RPMI8226 (cell line): ENCODE results near the gene CLDN11.

ENCODE experiments used
- DNase-seq: peaks from one replicate; pipeline ENCODE4 v3.0.0-alpha.2; 2015

CLDN11 gene

DNA sequence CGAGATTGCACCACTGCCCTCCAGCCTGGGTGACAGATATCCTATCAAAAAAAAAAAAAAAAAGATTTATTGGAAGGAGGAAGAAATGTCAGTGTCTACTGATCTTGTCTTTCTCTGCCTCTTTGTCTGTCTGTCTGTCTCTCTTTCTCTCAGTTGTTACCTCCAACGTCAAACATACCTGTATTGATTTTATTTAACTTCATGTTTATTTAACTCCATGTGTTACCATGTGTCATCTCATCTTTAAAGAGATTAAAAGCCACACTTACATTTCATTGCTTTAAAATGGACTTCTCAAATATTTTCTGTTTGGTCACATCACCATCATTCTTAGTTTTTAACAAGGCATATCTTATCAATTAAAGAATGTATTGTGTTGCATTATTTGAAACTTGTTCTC, 9.4 kb downstream of the CLDN11 start:
- no peak for DNase-seq

DNA sequence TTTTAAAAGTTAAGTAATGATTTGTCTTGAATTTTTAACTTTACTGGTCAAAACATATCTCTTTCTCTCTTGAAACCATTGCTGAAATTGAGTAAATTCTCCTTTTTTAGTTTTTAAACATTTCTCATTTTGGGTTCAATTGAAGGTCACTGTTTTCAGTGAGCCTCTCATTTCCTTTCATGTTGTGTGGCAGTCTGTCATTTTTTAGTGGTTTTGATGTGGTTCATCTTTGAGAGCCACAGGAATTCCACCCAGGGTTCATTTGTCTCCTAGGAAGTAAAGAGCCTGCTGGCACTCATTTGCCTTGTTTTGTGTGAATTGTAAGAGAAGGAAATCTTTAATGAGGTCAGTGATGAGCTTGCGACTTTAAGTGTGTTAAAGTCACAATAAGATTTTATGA, 10.4 kb downstream of the CLDN11 start:
- peak; percentile 60 for DNase-seq

DNA sequence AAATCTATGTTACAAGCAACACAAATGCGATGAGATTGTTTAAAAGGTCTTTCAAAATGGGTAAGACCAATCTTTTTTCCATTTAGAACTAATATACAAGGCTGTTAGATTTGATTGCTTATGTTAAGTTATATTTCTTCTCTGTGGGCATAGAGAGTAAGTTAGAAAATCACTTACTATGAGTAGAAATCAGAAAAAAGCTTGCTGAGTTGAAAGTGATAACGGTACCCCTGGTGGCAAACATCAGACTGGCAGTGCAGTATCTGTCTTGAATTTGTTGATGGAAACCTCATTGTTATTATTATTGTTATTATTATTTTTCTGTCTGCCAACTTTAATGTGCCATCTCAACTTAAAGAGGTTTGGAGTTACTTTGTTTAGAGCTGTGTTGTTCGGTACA, 12.4 kb downstream of the CLDN11 start:
- no peak for DNase-seq

DNA sequence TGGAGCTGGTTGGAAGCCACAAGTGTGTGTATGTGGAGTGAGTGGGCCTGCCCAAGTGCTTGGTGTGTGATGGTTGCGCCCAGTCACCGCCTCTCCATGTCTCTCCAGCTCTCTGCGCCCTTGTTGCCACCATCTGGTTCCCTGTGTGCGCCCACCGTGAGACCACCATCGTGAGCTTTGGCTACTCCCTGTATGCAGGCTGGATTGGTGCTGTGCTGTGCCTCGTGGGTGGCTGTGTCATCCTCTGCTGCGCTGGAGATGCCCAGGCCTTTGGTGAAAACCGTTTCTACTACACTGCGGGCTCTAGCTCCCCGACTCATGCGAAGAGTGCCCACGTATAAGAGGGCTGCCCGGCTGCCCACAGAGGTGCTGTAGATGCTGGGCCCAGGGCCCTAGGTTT, 13.7 kb downstream of the CLDN11 start:
- no peak for DNase-seq

DNA sequence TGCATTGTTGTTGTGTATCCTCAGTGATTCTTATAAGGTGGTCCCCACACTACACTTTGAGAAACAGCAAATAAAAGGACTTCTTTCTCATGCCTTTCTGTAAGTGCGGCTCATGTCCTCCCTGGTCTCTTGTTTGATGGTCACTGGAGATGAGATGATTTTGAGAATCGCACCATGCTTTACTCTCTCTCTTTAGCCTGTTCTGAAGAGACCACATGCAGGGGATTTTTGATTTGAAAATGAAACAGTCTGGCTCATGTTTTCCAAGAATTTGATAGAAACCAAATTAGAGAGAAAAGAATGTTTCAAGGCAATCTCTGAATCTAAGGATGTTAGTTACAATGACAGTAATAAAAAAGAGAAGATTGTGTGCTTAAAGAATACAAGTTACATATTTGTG, 18.0 kb downstream of the CLDN11 start:
- no peak for DNase-seq

DNA sequence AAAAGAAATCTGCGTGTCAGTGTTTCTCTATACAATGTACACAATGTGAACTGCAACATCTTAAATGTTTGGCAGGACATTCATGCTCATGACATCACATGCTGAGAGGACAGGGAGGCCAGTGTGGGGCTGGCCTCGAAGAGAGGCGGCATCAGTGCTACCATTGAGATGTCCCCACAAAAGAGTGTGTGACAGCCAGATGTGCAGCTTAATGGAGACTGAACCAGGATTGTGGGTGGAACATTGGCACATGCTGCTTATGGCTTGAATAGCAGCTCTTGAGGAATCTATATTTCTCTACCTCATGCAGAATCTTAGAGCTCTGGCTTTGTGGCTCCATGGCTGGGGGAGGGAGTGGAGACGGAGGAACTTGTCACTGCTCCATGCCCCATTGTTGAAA, 18.5 kb downstream of the CLDN11 start:
- DNase-seq: no peak

DNA sequence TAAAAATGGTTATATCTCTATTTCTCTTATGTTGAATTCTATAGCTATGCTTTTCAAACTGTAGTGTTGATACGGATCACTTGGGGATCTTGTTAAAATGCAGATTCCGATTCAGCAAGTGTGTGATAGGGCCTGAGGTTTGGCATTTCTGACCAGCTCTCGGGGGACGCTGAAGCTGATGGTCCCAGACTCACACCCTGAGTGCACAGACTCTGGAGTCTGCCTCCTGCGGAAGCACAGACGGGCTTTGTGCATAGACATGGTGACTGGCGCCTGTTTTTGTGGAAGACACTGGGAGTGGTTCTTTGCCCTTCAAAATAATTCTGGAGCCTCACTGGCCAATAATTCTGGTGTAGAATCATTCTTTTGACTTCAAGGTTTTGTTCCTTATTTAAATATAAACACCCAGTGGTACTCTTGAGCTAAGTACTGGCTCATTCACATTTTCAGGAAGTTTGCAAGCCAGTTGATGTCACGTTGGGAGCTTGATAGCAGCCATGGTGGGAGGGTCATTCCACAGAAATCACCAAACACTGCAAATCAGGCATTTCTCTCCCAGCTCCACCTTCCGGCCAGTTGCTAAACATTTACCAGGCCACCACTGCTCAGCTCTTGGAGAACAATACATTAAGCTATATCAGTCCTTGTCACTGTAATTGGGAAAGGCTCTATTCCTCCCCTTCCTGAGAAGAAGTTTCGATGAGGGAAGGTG, 19.2 kb downstream of the CLDN11 start:
- no peak for DNase-seq

DNA sequence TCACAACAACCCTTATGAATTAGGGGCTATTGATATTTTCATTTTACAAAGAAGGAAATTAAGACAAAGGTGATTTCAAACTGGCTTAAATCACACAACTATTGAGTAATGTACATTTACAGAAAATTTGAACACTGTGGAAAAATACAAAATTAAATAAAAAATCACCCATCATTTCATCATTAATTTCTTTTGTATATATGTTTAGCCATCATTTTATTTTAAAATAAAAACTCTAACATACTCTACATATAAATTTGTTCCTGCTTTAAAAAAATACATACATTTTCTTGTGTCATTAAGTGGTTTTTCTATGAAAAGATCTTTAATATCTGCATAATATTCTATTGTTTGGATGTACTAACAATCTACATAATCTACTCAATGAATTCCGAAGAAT, 20.2 kb downstream of the CLDN11 start:
- DNase-seq: no peak

DNA sequence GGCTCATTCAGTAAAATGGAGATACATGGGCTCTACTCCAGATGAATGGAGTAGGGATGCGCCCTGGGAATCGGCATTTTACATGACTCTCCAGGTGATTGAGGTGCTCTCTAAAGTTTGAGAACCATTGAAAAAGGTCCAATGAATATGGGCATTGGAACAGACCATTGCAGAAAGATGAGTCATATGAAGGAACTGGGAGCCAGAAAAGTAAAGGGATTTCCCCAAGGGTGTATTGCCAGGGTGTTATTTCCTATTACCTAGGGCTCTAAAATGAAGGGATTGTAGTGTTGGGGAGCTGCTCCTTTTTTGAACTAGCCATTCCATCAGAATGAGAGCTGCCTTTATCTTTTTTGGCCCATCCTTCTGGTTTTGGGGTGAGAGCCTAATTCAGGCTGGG, 21.7 kb downstream of the CLDN11 start:
- no peak for DNase-seq

DNA sequence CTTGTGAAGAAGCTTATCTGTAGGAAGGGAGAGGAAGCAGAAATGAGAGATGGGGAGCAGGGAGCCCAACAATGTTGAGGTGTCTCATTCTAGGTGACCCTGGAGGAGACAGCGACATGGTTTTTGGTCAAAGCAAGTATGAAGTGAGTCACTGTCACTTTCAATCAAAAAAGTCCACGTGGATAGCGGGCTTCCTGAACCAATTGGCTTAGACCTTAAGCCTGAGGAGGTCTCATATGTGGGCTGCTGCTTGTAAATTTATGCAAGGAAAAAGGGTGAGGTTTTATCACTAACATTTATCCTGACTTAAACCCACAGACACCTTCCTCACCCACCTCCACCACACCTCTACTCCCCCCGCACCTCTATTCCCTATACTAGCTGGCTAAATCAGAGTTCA, 22.7 kb downstream of the CLDN11 start:
- DNase-seq: no peak

DNA sequence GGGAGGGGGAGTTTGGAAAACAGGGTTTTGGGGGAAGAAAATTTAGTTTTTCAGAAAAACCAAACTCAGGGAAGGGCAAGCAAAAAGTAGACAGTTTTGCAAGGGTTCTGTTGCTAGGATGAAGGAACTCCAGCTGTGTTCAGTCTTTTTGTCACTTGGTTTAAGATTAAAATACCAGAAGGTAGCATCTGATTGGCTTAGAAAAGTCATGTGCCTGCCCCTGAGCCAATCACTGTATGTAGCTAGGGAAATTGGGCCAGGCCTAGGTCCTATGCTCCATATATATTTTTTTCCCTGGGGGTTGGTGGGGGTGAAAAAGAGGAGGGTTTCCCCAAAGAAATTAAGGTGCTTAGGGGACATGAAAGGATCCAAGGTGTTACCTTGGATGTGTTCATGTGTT, 24.3 kb downstream of the CLDN11 start:
- DNase-seq: no peak

DNA sequence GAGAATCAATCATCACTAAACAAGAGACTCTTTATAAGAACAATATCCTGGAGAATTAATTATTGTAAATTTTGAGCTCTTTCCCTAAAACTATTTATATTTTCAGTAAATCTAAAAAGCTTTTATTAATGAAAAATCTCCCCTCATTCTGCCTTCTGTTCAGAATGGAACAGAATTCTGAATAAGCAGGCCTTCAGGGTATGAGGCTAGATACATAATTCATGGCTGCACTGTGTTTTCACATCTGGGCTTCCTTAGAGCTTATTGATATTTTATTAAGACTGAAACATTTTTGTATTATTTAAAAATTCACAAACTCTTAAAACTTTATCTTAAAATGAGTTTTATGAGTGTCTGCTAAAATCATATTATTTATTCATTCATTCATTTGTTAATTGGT, 24.8 kb downstream of the CLDN11 start:
- no peak for DNase-seq

DNA sequence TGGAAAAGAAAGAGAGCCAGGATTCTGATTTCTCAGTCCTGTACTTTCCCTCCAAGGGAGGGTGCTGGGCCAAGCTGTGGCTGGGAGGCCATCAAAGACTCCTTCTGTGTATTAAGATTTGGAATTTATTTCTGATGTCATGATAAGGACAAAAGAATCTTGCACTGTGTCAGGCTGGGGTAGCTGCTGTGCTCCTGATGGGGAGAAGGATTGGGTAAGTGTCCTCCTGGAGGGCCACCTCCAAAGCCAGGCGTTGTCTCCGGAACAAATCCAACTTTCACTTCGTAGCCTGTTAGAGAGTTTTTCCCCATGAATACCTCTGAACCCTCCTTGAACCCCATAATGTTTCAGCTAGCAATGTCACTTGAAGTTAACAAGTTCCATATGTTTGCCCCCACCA, 29.9 kb downstream of the CLDN11 start:
- DNase-seq: no peak

DNA sequence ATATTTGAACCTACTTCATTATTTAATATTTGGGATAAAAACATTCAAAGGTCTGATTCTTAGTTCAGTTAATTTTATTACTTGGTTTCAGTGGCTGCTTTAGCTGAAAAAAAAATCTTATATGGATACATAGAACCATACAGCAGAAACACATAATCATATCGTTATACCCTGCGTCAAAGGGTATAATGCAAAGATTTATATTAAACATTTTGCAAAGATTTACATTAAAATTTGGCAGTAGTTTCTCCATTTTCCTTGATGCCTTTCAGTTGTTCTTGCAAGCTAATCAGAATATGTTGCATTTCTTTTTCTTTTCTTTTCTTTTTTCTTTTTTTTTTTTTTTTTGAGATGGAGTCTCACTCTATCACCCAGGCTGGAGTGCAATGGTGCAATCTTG, 31.4 kb downstream of the CLDN11 start:
- no peak for DNase-seq

DNA sequence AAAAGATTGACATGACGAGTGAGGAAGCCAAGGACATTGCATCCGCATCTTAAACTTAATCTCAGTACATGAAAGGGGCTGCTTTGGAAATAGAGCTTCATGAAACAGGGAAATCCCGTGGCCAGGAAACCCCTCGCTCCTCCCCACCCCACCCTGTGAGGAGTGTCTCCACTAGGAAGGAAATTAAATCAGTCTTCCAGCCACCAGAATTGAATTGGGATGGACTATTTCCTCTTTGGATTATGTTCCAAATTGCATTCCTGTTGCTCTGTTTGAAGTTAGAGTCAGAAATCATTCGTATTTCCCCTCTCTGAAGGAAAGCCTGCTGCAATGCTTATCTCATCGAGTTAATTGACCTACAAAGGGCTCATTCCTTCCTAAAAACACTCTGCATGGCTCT, 35.8 kb downstream of the CLDN11 start:
- DNase-seq: no peak

DNA sequence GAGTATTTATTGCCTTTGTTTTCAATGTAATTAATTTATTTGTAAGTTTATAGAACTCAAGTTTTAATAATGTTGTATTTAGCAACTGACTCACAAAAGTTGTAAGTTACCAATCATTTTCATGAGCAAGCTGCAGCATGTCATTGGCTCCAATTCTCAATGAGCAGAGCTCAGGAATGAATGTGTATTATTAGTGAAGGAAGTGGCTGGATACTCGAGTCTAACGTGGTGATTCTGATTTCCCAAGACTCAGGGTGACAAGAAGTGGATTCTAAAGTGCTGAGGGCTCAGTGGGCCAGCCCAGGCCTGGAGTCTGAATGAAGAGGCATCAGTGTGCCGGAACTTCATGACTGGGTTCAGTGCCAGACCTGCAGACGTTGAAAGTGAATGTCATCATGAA, 39.6 kb downstream of the CLDN11 start:
- DNase-seq: no peak

DNA sequence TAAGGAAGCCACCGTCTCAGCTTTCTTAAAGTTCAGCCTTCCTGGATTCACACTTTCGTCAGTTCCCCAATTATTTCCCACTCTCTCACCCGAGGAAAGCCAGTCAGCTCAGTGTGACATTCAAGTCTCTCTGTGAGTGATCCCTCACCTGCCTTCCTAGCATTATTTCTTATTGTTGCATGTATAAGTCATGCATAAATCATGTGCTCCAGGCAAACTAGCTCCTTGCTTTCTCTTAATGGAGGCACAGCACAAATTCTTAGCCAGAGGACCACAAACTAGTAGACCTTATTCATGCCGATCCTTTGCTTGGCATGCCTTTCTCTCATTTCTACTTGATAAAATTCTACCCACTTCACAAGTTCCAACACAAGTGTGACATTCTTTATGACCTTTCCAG, 44.3 kb downstream of the CLDN11 start:
- DNase-seq: no peak

DNA sequence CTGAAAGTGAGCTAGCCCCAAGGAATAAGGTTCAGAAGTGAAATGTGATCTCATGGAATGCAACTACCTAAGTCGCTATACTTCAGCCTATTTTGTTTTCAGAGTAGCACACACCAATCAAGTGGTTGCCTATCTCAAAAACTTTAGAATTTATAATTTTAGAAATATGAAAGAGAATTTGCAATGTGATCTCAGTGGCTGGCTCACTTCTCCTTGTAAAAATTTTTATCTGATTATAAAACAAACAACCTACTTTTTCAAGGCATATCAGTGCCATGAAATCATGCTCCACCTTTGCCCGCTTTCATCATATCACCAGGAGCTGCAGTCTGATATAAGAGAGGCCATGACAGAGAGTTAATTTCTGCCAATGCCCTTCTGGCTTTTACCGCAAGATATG, 47.3 kb downstream of the CLDN11 start:
- no peak for DNase-seq

DNA sequence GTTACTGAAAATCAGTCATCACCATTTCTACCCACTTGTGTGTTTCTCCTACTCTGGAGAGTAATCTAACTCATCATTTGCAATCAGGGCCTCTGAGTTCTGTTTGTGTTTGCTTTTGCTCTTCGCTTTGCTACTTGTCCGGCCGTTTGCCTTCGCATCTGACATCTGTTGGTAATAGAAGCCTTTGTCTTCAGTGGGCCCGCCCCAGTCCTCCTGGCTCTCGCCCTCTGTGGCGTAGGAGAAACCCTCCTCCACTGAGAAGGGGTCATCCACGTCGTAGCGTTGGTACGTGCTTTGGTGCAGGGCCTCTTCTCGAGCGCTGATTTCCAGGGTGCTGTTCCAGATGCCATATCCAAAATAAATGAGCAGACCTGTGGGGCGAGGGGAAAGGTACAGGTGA, 48.3 kb downstream of the CLDN11 start:
- no peak for DNase-seq

DNA sequence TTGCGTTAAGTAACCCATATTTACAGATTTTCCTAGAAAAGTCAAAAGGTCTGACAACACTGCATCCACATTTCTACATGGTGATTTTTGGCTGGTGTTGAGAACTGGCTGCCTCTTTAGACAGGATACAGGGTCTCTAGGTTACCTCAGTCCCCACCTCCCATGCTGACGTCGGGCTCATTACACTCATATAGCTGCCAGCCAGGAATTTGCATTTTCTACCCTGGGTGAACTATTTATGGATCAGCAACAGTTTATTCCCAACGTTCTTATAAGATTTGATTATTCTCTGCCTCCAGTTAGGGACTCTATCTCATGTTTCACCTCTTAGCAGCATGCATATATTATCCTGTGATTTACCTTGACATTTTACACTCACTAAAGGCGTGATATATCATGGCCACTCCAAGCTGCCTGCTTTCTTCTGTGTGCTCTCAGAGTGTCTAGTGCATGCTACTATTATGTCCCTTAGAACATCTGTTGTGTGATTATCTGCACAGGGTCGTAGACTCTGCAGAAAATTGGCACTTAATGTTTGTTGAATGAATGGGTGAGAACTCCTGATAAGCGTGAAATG, 49.0 kb downstream of the CLDN11 start:
- no peak for DNase-seq

DNA sequence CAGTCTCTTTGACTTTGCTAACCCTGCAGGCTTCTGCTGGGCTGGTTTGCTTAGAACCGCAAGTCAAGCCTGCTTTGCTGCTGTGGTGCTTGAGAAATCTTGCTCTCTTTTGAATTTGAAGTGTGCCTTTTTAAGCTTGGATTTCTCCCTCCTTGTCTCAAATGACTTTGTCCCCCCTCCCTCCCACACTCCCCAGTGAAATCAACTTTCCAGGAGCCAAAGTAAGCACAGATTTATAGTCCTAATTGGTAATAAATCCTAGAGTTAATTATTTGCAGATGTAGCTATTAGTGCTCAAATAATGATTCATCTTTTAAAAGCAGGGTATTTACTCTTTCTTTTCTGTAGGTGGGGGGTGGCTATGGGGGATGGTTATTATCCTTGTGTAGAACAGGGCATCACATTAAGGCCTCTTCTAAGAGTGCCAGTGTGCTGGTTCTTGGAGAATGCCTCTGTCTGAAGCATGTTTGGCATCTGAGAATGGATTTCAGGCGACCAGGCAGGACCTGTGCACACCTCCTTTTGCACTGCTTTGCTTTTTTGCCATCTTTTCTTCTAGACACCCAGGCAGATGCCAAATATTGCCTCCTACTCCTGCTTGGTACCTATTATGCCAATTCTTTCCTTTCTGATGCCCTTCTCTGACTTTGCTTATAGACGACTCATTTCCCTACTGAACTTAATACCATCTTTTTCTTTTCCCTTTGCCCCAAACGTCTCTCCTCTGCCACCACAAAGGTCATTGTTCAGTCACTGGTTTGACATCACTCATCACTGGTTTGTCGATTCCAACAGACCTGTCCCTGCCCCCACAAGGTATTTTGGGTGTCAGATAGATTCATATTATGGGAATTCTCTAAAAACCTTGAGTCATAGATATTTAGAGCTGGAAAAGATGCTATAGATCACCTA, 50.7 kb downstream of the CLDN11 start:
- no peak for DNase-seq

DNA sequence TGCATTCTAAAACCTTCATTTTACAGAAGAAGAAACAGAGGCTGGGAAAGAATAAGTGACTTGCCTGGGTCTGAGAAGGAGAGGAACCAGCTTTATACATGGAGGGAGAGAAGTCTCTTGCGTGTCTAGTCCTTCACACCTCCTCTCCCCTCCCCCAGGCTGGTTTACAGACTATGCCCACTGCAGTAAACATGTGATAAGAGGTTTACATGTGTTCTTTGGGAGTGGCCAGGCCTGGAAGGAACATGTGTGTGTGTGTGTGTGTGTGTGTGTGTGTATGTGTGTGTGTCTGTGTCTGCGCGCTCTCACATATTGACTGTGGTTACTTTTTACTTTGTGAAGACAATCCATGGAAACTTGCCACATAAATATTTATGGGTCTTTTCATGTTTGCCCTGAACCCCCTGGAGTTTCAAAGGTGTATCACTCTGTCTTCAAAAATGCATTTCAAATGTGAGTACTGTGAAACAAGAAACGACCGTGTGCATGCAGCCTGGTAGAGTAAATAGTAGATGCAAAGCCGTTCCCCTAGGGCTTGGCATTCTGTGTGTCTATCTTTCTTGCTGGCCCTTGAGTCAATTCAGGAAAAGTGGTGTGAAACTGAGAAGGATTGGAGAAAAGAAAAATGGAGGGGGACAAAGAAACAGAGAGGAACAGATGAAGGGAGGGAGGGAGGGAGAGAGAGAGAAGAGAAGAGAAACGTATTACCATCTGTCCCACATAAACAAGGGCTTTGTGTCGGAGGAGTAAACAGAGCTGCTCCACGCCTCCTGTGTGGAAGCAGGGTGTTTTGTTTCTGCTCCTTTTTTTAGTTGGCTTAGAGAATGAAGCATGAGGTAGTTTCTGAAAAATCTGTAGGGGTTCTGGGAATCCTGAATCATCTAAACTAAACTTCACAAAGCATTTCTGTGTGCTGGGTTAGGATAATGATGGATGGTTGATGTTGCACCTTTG, 51.7 kb downstream of the CLDN11 start:
- DNase-seq: no peak

DNA sequence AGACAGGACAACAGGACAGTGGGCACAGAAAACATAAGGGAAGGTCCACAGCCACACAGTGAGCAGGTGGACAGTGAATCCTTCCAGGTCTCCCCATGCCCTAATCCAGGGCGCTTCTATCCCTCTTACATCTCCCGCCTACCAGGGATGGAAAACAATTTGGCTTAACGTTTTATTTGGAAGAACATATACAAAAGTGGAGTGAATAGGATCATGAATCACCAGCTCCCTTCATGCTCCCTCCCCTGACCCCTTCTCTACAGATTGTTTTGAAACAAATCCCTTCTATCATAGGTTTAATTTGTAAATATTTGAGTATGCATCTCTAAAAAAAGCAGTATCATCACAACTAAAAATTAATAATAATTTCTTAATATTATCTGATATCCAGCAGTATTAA, 52.5 kb downstream of the CLDN11 start:
- DNase-seq: no peak
